ENCODE measurements around the gene SNX27.
"Not testable (repeated sequence)": the region's sequence is repeated elsewhere in the genome, so short reads cannot be mapped to it uniquely, and the experiment has no call there.

SNX27 gene

GRCh38 chr1:151624783-151625182 lies 12.9 kb downstream of the SNX27 start:
- Histone ChIP-seq H3K4me1 (ENCODE audit: control insufficient read depth, insufficient read depth, low read length) (peaks cover 16% of the 10 kb centered on the region), H3K9me3 (ENCODE audit: control insufficient read depth, low read length) (no peaks in the 10 kb centered on the region)

GRCh38 chr1:151626740-151627334 lies 15.0 kb downstream of the SNX27 start:
- Histone ChIP-seq H3K4me3 (ENCODE audit: low read length) (no peak overlapping the region), H3K4me1 (ENCODE audit: control insufficient read depth, insufficient read depth, low read length) (no peaks in the 10 kb centered on the region), H3K36me3 (ENCODE audit: control insufficient read depth, insufficient read depth, low read length) (no peaks in the 10 kb centered on the region), H3K9ac (ENCODE audit: low read length) (no peak overlapping the region), H3K27me3 (ENCODE audit: control insufficient read depth, insufficient read depth, low read length) (no peaks in the 10 kb centered on the region), H3K9me3 (ENCODE audit: control insufficient read depth, low read length) (no peaks in the 10 kb centered on the region)

More at GRCh38 chr1:151624783-151625182, 12.9 kb downstream of the SNX27 start:
- Histone ChIP-seq H3K27me3 (ENCODE audit: control insufficient read depth, insufficient read depth, low read length) (no peaks in the 10 kb centered on the region), H3K4me3 (ENCODE audit: low read length) (no peak overlapping the region), H3K36me3 (ENCODE audit: control insufficient read depth, insufficient read depth, low read length) (no peaks in the 10 kb centered on the region), H3K9ac (ENCODE audit: low read length) (no peak overlapping the region)

GRCh38 chr1:151629278-151629677 lies 17.4 kb downstream of the SNX27 start:
- Histone ChIP-seq H3K4me3 (ENCODE audit: low read length) (no peak overlapping the region), H3K9me3 (ENCODE audit: control insufficient read depth, low read length) (no peaks in the 10 kb centered on the region), H3K4me1 (ENCODE audit: control insufficient read depth, insufficient read depth, low read length) (no peaks in the 10 kb centered on the region), H3K36me3 (ENCODE audit: control insufficient read depth, insufficient read depth, low read length) (no peaks in the 10 kb centered on the region), H3K27me3 (ENCODE audit: control insufficient read depth, insufficient read depth, low read length) (no peaks in the 10 kb centered on the region), H3K9ac (ENCODE audit: low read length) (no peak overlapping the region)

GRCh38 chr1:151635479-151636072 lies 23.7 kb downstream of the SNX27 start:
- Histone ChIP-seq H3K4me1 (ENCODE audit: control insufficient read depth, insufficient read depth, low read length) (peaks cover 16% of the 10 kb centered on the region), H3K9me3 (ENCODE audit: control insufficient read depth, low read length) (no peaks in the 10 kb centered on the region), H3K36me3 (ENCODE audit: control insufficient read depth, insufficient read depth, low read length) (no peaks in the 10 kb centered on the region)

GRCh38 chr1:151638074-151638775 lies 26.4 kb downstream of the SNX27 start:
- Histone ChIP-seq H3K4me3 (ENCODE audit: low read length) (no peak overlapping the region), H3K4me1 (ENCODE audit: control insufficient read depth, insufficient read depth, low read length) (peaks cover 16% of the 10 kb centered on the region), H3K36me3 (ENCODE audit: control insufficient read depth, insufficient read depth, low read length) (no peaks in the 10 kb centered on the region), H3K9me3 (ENCODE audit: control insufficient read depth, low read length) (no peaks in the 10 kb centered on the region), H3K9ac (ENCODE audit: low read length) (no peak overlapping the region), H3K27me3 (ENCODE audit: control insufficient read depth, insufficient read depth, low read length) (no peaks in the 10 kb centered on the region)

More at GRCh38 chr1:151635479-151636072, 23.7 kb downstream of the SNX27 start:
- H3K9ac ChIP-seq (ENCODE audit: low read length) = no peak overlapping the region
- no peak overlapping the region for H3K4me3 ChIP-seq (ENCODE audit: low read length)
- no peaks in the 10 kb centered on the region for H3K27me3 ChIP-seq (ENCODE audit: control insufficient read depth, insufficient read depth, low read length)

GRCh38 chr1:151638812-151639211 lies 27.0 kb downstream of the SNX27 start:
- Histone ChIP-seq H3K36me3 (ENCODE audit: control insufficient read depth, insufficient read depth, low read length) (no peaks in the 10 kb centered on the region), H3K27me3 (ENCODE audit: control insufficient read depth, insufficient read depth, low read length) (no peaks in the 10 kb centered on the region), H3K4me1 (ENCODE audit: control insufficient read depth, insufficient read depth, low read length) (peaks cover 16% of the 10 kb centered on the region), H3K4me3 (ENCODE audit: low read length) (no peak overlapping the region), H3K9ac (ENCODE audit: low read length) (no peak overlapping the region), H3K9me3 (ENCODE audit: control insufficient read depth, low read length) (no peaks in the 10 kb centered on the region)

- H3K4me1 ChIP-seq (ENCODE audit: control insufficient read depth, insufficient read depth, low read length) = peaks cover 16% of the 10 kb centered on the region
- H3K4me3 ChIP-seq (ENCODE audit: low read length) = no peak overlapping the region
- no peak overlapping the region for H3K9ac ChIP-seq (ENCODE audit: low read length)
- H3K36me3 ChIP-seq (ENCODE audit: control insufficient read depth, insufficient read depth, low read length) = no peaks in the 10 kb centered on the region
- H3K27me3 ChIP-seq (ENCODE audit: control insufficient read depth, insufficient read depth, low read length) = no peaks in the 10 kb centered on the region
- no peaks in the 10 kb centered on the region for H3K9me3 ChIP-seq (ENCODE audit: control insufficient read depth, low read length)
Observed at GRCh38 chr1:151639466-151639865, 27.6 kb downstream of the SNX27 start.

GRCh38 chr1:151641229-151641628 lies 29.4 kb downstream of the SNX27 start:
- Histone ChIP-seq H3K9me3 (ENCODE audit: control insufficient read depth, low read length) (no peaks in the 10 kb centered on the region), H3K27me3 (ENCODE audit: control insufficient read depth, insufficient read depth, low read length) (no peaks in the 10 kb centered on the region), H3K9ac (ENCODE audit: low read length) (no peak overlapping the region), H3K36me3 (ENCODE audit: control insufficient read depth, insufficient read depth, low read length) (no peaks in the 10 kb centered on the region), H3K4me3 (ENCODE audit: low read length) (no peak overlapping the region), H3K4me1 (ENCODE audit: control insufficient read depth, insufficient read depth, low read length) (peaks cover 16% of the 10 kb centered on the region)

- not testable (repeated sequence) for H3K27me3 ChIP-seq (ENCODE audit: control insufficient read depth, insufficient read depth, low read length); H3K36me3 ChIP-seq (ENCODE audit: control insufficient read depth, insufficient read depth, low read length); H3K9me3 ChIP-seq (ENCODE audit: control insufficient read depth, low read length); H3K9ac ChIP-seq (ENCODE audit: low read length); H3K4me3 ChIP-seq (ENCODE audit: low read length)
- H3K4me1 ChIP-seq (ENCODE audit: control insufficient read depth, insufficient read depth, low read length) = peaks cover 16% of the 10 kb centered on the region
Observed at GRCh38 chr1:151643085-151643484, 31.2 kb downstream of the SNX27 start.

GRCh38 chr1:151644001-151644400 lies 32.2 kb downstream of the SNX27 start:
- Histone ChIP-seq H3K9ac (ENCODE audit: low read length) (no peak overlapping the region), H3K4me1 (ENCODE audit: control insufficient read depth, insufficient read depth, low read length) (peaks cover 9% of the 10 kb centered on the region), H3K27me3 (ENCODE audit: control insufficient read depth, insufficient read depth, low read length) (no peaks in the 10 kb centered on the region), H3K9me3 (ENCODE audit: control insufficient read depth, low read length) (no peaks in the 10 kb centered on the region), H3K4me3 (ENCODE audit: low read length) (no peak overlapping the region), H3K36me3 (ENCODE audit: control insufficient read depth, insufficient read depth, low read length) (no peaks in the 10 kb centered on the region)

GRCh38 chr1:151653397-151653796 lies 41.5 kb downstream of the SNX27 start:
- Histone ChIP-seq H3K9ac (ENCODE audit: low read length) (no peak overlapping the region), H3K36me3 (ENCODE audit: control insufficient read depth, insufficient read depth, low read length) (no peaks in the 10 kb centered on the region), H3K27me3 (ENCODE audit: control insufficient read depth, insufficient read depth, low read length) (no peaks in the 10 kb centered on the region), H3K4me1 (ENCODE audit: control insufficient read depth, insufficient read depth, low read length) (peaks cover 9% of the 10 kb centered on the region), H3K4me3 (ENCODE audit: low read length) (no peak overlapping the region), H3K9me3 (ENCODE audit: control insufficient read depth, low read length) (no peaks in the 10 kb centered on the region)

GRCh38 chr1:151655371-151655770 lies 43.5 kb downstream of the SNX27 start:
- H3K4me1 ChIP-seq (ENCODE audit: control insufficient read depth, insufficient read depth, low read length) = peaks cover 9% of the 10 kb centered on the region

More at GRCh38 chr1:151655371-151655770, 43.5 kb downstream of the SNX27 start:
- H3K4me3 ChIP-seq (ENCODE audit: low read length) = no peak overlapping the region
- H3K9me3 ChIP-seq (ENCODE audit: control insufficient read depth, low read length) = no peaks in the 10 kb centered on the region
- no peaks in the 10 kb centered on the region for H3K27me3 ChIP-seq (ENCODE audit: control insufficient read depth, insufficient read depth, low read length)
- no peaks in the 10 kb centered on the region for H3K36me3 ChIP-seq (ENCODE audit: control insufficient read depth, insufficient read depth, low read length)
- H3K9ac ChIP-seq (ENCODE audit: low read length) = no peak overlapping the region

Data from mucosa of stomach (tissue), 1 donor.